ENCODE results near the gene IGF1R.

DNA sequence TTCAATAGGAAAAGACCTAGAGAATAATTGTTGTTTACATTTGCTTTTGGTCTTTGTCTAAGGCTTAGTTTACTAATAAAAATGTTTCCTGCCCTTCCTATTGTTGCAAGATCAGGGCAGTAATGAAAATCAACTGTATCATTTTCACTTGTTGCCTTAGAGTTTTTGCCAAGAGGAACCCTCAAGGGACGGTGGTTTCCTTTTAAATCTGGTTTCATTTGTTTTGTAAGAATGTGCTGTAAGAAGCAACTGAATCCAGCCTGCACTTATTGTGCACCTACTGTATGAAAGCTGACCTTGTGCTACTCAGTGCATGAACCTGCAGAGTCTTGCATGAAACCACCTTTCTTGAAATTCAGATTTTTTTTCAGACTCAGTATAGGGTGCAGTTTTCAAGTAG lies 5.3 kb downstream of the IGF1R start:
- TF ChIP-seq, protein P1, sequence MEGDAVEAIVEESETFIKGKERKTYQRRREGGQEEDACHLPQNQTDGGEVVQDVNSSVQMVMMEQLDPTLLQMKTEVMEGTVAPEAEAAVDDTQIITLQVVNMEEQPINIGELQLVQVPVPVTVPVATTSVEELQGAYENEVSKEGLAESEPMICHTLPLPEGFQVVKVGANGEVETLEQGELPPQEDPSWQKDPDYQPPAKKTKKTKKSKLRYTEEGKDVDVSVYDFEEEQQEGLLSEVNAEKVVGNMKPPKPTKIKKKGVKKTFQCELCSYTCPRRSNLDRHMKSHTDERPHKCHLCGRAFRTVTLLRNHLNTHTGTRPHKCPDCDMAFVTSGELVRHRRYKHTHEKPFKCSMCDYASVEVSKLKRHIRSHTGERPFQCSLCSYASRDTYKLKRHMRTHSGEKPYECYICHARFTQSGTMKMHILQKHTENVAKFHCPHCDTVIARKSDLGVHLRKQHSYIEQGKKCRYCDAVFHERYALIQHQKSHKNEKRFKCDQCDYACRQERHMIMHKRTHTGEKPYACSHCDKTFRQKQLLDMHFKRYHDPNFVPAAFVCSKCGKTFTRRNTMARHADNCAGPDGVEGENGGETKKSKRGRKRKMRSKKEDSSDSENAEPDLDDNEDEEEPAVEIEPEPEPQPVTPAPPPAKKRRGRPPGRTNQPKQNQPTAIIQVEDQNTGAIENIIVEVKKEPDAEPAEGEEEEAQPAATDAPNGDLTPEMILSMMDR (IDR thresholded peaks at IDR 0.05; ENCODE audit: insufficient read depth, low read length): no peak
- no peak for TF ChIP-seq GABPA (IDR thresholded peaks at IDR 0.05; ENCODE audit: low read depth)
